DND-41 (cell line): ENCODE results near the gene KIFAP3.

Experiments
- ATAC-seq: fragments of 200-7000 bp; cut with Tn5 transposase; 3 replicates; pipeline ENCODE4 v1.9.1; 2021; ENCODE audit warnings: low read depth; ENCODE audit not compliant: insufficient read depth
- DNase-seq: peaks from one replicate; pipeline ENCODE4 v3.0.0-alpha.2; 2020
- H2AFZ ChIP-seq: 2 replicates; pipeline ENCODE4 v1.6.0; 2012; ENCODE audit warnings: low read depth, low read length
- H3K27ac ChIP-seq: 2 replicates; pipeline ENCODE4 v1.5.1; 2012; ENCODE audit warnings: low read length, inconsistent platforms
- H3K27me3 ChIP-seq: fragments of 200-600 bp; sonication (generic); 2 replicates; pipeline ENCODE4 v1.6.0; 2012; ENCODE audit warnings: low read length, mild to moderate bottlenecking, inconsistent platforms; ENCODE audit not compliant: insufficient read depth, poor library complexity
- H3K36me3 ChIP-seq: 2 replicates; pipeline ENCODE4 v1.5.1; 2012; ENCODE audit warnings: low read length, inconsistent platforms; ENCODE audit not compliant: insufficient read depth
- H3K4me1 ChIP-seq: 2 replicates; pipeline ENCODE4 v1.5.1; 2012; ENCODE audit warnings: mild to moderate bottlenecking, low read length; ENCODE audit not compliant: insufficient read depth
- H3K4me2 ChIP-seq: 2 replicates; pipeline ENCODE4 v1.6.0; 2012; ENCODE audit warnings: mild to moderate bottlenecking, moderate library complexity, low read length, inconsistent platforms; ENCODE audit not compliant: insufficient read depth
- H3K4me3 ChIP-seq, 2 experiments: fragments of 200-600 bp in 1 of 2; shearing (Covaris generic) in 1 of 2; 2 replicates each; pipeline ENCODE4 v1.5.1; 2012 to 2016; ENCODE audit warnings: inconsistent platforms in 2 of 2, low read length in 2 of 2, mild to moderate bottlenecking in 2 of 2, low read depth in 1 of 2, moderate library complexity in 1 of 2
- H3K79me2 ChIP-seq: 2 replicates; pipeline ENCODE4 v1.6.0; 2012; ENCODE audit warnings: low read length, inconsistent platforms; ENCODE audit not compliant: insufficient read depth
- H3K9ac ChIP-seq: 2 replicates; pipeline ENCODE4 v1.6.0; 2012; ENCODE audit warnings: low read depth, mild to moderate bottlenecking, inconsistent platforms, low read length, moderate library complexity
- H3K9me3 ChIP-seq: 2 replicates; pipeline ENCODE4 v1.5.1; 2012; ENCODE audit warnings: low read length, moderate library complexity, mild to moderate bottlenecking, inconsistent platforms; ENCODE audit not compliant: insufficient read depth, severe bottlenecking
- H4K20me1 ChIP-seq: 2 replicates; pipeline ENCODE4 v1.6.0; 2012; ENCODE audit warnings: low read length; ENCODE audit not compliant: insufficient read depth
- CTCF ChIP-seq: IDR thresholded peaks from 2 replicates; pipeline ENCODE4 v1.5.1; 2012; ENCODE audit warnings: borderline replicate concordance, low read length, moderate library complexity, mild to moderate bottlenecking; ENCODE audit not compliant: poor library complexity, severe bottlenecking; ENCODE audit errors: extremely low read depth
- EZH2 ChIP-seq: IDR thresholded peaks from 3 replicates; pipeline ENCODE4 v1.6.1; 2012; ENCODE audit warnings: borderline replicate concordance, low read depth, mild to moderate bottlenecking, moderate library complexity, low read length, inconsistent platforms; ENCODE audit not compliant: severe bottlenecking

KIFAP3 gene

GRCh38 chr1:170027760-170028159 lies 46.7 kb downstream of the KIFAP3 start:
- H3K9ac ChIP-seq, result no peak overlapping the region
- H2AFZ ChIP-seq, result no peak overlapping the region
- no peaks in the 10 kb centered on the region for H3K9me3 ChIP-seq
- H4K20me1 ChIP-seq, result no peaks in the 10 kb centered on the region
- no peak for DNase-seq
- H3K27ac ChIP-seq, result no peak overlapping the region
- H3K4me1 ChIP-seq, result no peaks in the 10 kb centered on the region
- H3K4me3 ChIP-seq, result no peak overlapping the region
- H3K79me2 ChIP-seq, result no peaks in the 10 kb centered on the region
- TF ChIP-seq EZH2 (no peak), CTCF (no peak)
- H3K4me2 ChIP-seq, result no peak overlapping the region
- no peaks in the 10 kb centered on the region for H3K27me3 ChIP-seq
- ATAC-seq, result no peak
- peaks cover 13% of the 10 kb centered on the region; the same call in 1 of the 2 replicates for H3K36me3 ChIP-seq

- no peak overlapping the region for H3K27ac ChIP-seq
- ATAC-seq (no peak), DNase-seq (no peak)
- H3K4me2 ChIP-seq, result no peak overlapping the region
- no peaks in the 10 kb centered on the region for H4K20me1 ChIP-seq
- TF ChIP-seq CTCF (no peak), EZH2 (no peak)
- H3K4me1 ChIP-seq, result no peaks in the 10 kb centered on the region
- no peak overlapping the region for H3K9ac ChIP-seq
- no peaks in the 10 kb centered on the region for H3K27me3 ChIP-seq
- H3K36me3 ChIP-seq, result peaks cover 15% of the 10 kb centered on the region; the same call in 1 of the 2 replicates
- H3K79me2 ChIP-seq, result no peaks in the 10 kb centered on the region
- no peak overlapping the region for H2AFZ ChIP-seq
- no peaks in the 10 kb centered on the region for H3K9me3 ChIP-seq
- H3K4me3 ChIP-seq, result no peak overlapping the region
These were observed 53.6 kb downstream of the KIFAP3 start for GRCh38 chr1:170020859-170021258.

GRCh38 chr1:170017478-170017877 lies 57.0 kb downstream of the KIFAP3 start:
- no peak overlapping the region for H3K27ac ChIP-seq
- H3K27me3 ChIP-seq, result no peaks in the 10 kb centered on the region
- no peak overlapping the region for H3K4me3 ChIP-seq
- ATAC-seq (no peak), DNase-seq (no peak)
- no peaks in the 10 kb centered on the region for H3K79me2 ChIP-seq
- no peak overlapping the region for H3K4me2 ChIP-seq
- no peaks in the 10 kb centered on the region for H3K4me1 ChIP-seq
- no peak overlapping the region for H3K9ac ChIP-seq
- TF ChIP-seq CTCF (no peak), EZH2 (no peak)
- no peak overlapping the region for H2AFZ ChIP-seq
- H3K9me3 ChIP-seq, result no peaks in the 10 kb centered on the region
- peaks cover 28% of the 10 kb centered on the region; the same call in 1 of the 2 replicates for H3K36me3 ChIP-seq
- H4K20me1 ChIP-seq, result no peaks in the 10 kb centered on the region

GRCh38 chr1:170012920-170013319 lies 61.6 kb downstream of the KIFAP3 start:
- no peak for ATAC-seq

More at GRCh38 chr1:170012920-170013319, 61.6 kb downstream of the KIFAP3 start:
- Histone ChIP-seq H3K36me3 (peaks cover 23% of the 10 kb centered on the region; the same call in 1 of the 2 replicates), H3K4me3 (no peak overlapping the region), H2AFZ (no peak overlapping the region), H4K20me1 (no peaks in the 10 kb centered on the region), H3K9me3 (no peaks in the 10 kb centered on the region), H3K79me2 (no peaks in the 10 kb centered on the region), H3K9ac (no peak overlapping the region), H3K4me1 (no peaks in the 10 kb centered on the region), H3K27ac (no peak overlapping the region), H3K27me3 (no peaks in the 10 kb centered on the region), H3K4me2 (no peak overlapping the region)
- DNase-seq, result no peak
- TF ChIP-seq CTCF, result no peak
- no peak for TF ChIP-seq EZH2
